Adrenal gland (tissue), 5 donors: ENCODE results near the gene ADAMTS6.

Source experiments
- POLR2A ChIP-seq, 2 donors: fragments of 450-650 bp; IDR thresholded peaks; one replicate each; pipeline ENCODE4 v1.6.1; 2017; ENCODE audit warnings: antibody characterized with exemption in 2 of 2, mild to moderate bottlenecking in 2 of 2, moderate library complexity in 1 of 2
- TF ChIP-seq, protein P1 (sequence below), 6 experiments: fragments of 450-650 bp in 4 of 6; fragments of 200-600 bp in 2 of 6; sonication (generic) in 1 of 6; IDR thresholded peaks; 1 replicate in 5 of 6; 2 replicates in 1 of 6; pipeline versions ENCODE4 v1.5.1 to v1.8.0; 2016 to 2021; ENCODE audit warnings: antibody characterized with exemption in 6 of 6, mild to moderate bottlenecking in 2 of 6, moderate library complexity in 1 of 6
- donor health status: DM: no; HTN: no; CAD: no.

DNA sequence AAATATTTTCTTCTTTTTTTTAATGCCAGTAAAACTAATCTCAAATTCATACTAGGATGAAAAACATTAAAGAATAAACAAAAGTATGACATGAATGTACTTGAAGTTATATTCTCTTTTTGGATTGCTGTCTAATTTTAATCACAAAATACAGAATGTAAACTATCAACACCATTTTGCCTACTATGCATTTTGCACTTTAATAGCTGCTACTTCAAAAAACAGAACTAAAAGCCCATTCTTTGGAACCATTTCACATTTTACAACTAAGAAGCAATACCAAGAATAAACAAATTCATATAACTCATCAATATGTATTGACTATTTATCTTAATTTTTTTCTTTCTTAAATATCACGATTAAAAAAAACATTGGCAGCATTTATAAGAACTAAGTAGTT lies 58.1 kb downstream of the ADAMTS6 start:
- TF ChIP-seq, protein P1, sequence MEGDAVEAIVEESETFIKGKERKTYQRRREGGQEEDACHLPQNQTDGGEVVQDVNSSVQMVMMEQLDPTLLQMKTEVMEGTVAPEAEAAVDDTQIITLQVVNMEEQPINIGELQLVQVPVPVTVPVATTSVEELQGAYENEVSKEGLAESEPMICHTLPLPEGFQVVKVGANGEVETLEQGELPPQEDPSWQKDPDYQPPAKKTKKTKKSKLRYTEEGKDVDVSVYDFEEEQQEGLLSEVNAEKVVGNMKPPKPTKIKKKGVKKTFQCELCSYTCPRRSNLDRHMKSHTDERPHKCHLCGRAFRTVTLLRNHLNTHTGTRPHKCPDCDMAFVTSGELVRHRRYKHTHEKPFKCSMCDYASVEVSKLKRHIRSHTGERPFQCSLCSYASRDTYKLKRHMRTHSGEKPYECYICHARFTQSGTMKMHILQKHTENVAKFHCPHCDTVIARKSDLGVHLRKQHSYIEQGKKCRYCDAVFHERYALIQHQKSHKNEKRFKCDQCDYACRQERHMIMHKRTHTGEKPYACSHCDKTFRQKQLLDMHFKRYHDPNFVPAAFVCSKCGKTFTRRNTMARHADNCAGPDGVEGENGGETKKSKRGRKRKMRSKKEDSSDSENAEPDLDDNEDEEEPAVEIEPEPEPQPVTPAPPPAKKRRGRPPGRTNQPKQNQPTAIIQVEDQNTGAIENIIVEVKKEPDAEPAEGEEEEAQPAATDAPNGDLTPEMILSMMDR (IDR thresholded peaks at IDR 0.05) = no peak
- TF ChIP-seq POLR2A (IDR thresholded peaks at IDR 0.05) = no peak
